EH (cell line): ENCODE results near the gene MEGF9.

Source experiments
- DNase-seq: peaks from one replicate; pipeline ENCODE4 v3.0.0-alpha.2; 2015; ENCODE audit warnings: low read depth

Gene MEGF9

DNA sequence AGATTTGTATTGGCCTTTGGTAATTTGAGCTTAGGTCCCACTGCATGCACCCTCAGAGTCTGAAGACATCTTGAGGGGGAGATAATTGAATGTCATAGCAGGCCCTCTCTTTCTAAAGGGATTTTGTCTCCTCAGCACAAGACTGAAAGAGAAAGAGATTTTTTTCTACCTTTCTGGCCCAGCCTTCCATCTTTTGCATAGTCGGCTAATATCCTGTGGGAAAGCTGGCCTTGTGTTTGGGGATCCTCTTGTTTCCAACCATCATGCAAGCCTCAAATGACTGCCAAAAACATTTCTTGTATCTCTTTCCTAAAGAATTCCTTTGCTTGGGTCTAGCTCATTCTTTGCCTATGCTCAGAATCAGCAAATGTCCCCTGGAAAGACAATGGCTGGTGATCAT lies 92.3 kb downstream of the MEGF9 start:
- DNase-seq = no peak

DNA sequence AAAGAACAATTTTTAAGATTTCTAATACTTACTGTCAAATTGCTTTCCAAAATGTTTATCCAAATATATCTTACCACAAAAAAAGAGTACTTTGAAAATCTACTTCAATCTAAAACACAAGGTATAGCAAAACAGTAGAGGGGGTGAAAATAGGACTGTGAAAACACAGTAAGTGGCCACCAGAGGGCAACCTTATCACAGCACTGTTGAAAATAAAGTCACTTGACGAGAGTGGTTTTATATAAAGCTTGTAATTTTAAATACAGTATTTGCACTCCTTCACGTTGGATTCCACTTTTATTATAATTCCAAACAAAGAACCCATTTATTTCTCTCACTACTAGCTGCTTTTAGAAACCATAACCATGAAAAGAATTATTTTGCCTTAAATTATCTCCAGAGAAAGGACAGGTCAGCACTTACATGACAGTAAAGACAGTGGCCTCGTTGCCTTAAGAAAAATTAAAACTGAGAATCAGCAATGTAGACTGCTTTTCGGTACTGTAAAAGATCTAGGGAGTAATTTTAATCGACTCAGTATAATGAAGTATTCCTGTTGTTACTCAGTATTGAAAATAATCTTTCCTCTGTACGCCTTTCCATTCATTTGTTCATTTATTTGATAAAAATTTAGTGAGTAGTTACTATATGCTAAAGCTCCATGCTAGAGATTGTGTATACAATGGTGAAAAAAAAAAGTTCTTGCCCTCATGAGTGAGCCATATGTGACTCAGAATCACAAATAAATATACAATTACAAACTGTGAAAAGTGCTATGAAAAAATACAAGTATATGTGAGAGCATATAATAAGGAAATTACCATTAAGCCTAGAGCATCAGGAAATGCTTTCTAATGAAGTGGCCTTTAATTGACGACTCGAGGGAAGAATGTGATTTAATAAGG lies 94.3 kb downstream of the MEGF9 start:
- DNase-seq = peak; percentile 70

DNA sequence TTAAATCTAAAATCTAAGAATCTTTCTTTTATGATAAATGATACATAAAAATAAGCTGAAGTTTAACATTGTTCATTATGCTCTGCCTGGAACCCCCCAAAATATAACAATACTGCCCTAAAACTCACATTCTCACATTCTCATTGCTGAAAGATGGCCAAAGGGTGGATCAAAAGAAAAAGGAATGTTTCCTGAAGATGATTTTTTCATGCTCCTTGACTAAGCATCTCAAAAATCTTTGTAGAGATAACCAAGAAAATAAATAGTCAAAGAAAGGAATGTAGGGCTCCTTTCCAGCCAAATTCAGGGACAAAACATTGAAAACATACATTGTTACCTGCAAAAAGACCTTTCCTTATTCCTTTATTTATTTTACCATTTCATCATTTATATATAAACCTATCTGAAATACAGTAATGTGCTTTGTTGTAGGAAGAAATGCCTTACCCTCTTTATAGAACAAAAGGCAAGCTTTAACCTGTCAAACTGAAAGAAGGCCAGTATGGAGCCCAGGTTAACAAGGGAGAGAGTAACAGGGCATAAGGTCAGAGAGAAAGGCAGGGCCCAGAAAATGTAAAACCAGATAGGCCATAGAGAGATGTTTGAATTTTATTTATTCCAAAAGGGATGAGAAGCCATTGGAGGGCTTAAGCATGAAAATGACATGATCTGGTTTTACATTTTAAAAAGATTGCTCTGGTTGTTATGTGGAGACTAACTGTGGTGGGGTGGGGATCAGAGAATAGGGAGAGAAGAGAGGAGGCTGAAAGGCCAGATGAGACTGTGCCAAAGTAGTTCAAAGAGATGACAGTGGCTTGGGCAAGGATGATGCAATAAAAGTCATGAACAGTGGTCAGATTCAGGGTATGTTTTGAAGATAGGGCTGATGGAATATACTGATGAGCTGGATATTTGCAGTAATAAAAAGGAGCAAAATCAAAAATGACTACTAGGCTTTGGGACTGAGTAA lies 97.0 kb downstream of the MEGF9 start:
- DNase-seq = peak; percentile 54

DNA sequence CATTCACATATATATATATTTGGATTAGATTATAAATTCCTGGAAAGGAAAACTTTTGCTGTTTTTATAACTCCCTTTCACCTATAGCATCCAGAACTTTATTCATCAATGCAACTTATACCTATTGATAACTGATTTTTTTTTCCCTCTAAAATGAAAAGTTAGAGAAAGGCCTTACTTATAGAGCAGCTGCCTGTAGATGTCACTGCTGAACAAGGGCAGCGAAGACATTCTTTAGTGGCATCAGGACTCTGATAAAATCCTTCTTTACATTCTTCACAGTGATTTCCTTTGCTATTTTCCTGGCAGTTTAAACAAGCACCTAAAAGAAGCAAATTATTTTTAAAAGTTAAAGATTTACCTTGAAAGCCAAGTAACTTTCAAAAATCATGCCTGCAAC lies 102.1 kb downstream of the MEGF9 start:
- DNase-seq = peak; percentile 19

DNA sequence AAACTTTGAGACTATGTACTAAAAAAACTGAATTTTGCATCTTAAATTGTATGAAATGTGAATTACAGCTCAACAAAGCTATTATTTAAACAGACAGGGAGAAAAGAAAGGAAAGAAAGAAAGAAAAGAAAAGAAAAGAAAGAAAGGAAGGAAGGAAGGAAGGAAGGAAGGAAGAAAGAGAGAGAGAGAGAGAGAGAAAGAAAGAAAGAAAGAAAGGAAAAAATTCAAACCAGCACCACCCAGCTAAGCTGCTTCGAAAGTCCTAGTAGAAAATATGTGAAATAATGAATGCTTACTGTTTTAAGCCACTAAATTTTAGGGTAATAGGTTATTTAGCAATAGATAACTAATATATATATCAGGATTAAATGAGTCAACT lies 102.6 kb downstream of the MEGF9 start:
- DNase-seq = no peak

DNA sequence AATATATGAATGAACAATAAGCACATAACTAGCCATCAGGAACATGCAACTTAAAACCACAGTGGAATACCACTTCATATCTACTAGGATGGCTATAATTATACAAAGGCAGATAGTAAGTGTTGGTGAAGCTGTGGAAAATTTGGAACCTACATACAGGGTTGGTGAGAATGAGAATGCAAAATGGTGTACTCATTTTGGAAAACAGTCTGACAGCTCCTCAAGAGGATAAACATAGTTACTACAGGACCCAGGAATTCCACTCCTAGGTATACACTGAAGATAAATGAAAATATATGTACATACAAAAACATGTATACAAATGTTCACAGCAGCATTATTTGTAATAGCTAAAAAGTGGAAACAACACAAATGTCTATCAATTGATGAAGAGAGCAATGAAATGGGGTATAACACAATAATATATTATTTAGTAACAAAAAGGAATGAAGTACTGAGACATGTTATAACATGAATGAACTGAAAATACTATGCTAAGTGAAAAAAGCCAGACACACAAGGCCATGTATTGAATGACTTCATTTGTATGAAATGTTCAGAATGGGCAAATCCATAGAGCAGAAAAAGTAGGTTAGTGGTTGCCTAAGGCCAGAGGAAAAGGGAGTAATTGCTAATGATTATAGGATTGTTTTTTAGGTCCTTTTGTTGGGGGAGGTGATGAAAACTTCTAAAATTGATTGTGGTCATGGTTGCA lies 103.1 kb downstream of the MEGF9 start:
- DNase-seq = no peak

DNA sequence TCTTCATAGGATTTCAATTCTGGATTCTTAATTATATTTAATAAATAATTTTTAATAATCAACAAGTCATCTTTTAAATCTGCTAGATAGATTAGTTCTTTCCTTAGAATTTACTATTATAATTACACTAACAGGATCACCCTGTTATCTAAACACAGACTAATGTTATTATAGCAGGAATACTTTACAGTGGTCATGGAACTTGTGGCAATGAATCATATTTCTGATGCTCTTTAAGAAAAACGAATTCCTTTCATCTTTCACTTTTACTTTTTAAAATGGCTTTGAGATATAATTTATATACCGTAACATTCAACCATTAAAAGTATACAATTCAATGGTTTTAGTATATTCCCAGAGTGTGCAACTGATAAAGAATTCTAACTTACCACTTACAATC lies 104.6 kb downstream of the MEGF9 start:
- DNase-seq = peak; percentile 29

DNA sequence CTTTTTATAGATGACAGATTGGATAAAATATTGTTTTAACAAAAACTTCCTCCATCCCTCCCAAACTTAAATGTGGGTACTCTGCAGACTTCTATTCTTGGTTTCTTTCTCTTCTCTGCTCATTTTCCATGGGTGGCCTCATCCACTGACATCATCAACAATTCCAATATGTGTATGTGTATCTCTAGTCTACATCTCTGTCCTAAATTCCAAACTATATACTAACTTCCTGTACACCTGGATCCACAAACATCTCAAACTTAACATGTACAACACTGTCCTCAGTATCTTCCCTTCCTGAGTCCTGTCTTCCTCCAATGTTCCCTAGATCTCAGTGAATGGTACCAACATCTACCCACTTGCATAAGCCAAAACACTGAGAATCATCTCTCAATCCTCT lies 105.8 kb downstream of the MEGF9 start:
- peak; percentile 27 for DNase-seq

DNA sequence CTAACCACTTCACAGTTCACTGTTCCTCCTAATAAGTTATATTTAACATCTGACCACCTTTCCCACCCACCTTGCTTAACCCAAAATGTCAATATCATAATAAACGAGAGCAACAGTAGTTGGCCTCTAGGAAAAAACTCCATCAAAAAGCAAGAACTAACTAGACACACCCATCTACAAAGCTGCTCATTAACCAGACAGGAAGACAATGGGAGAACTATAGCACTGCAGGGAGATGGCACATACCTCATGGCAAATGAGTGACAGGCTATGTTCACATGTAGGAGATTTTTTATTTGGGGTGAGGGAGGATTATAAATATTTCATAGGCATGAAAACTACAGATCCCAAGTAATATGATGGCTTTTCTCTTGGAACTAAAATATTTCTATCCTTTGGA lies 110.7 kb downstream of the MEGF9 start:
- no peak for DNase-seq

DNA sequence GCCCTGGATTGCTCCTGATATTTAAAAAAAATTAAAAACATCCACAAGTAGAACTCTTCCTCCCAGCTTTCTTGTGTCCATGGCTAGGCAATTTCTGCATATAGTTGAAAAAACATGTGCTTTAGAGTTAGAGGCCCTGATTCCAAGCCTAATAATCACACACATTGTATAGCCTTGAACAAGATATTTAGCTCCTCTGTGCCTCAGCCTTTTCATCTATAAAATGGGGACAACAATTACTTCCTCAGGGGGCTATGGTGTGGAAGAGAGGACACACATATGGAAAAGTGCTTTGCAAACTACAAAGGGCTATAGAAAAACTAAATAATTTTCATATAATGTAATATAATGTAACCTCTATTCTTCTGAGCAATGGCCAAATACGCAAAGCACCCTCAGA lies 111.3 kb downstream of the MEGF9 start:
- no peak for DNase-seq

DNA sequence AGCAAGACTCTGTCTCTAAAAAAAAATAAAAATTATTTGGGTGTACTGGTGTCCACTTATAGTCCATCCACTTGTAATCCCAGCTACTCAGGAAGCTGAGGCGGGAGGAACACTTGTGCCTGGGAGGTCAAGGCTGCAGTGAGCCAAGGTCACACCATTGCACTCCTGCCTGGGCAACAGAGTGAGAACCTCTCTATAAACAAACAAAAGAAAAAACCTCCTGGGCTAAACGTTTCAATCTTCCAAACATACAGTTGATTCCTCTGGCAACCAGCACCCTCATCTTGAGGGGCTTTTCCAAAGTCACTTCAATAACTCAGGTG lies 120.4 kb downstream of the MEGF9 start:
- DNase-seq = no peak

DNA sequence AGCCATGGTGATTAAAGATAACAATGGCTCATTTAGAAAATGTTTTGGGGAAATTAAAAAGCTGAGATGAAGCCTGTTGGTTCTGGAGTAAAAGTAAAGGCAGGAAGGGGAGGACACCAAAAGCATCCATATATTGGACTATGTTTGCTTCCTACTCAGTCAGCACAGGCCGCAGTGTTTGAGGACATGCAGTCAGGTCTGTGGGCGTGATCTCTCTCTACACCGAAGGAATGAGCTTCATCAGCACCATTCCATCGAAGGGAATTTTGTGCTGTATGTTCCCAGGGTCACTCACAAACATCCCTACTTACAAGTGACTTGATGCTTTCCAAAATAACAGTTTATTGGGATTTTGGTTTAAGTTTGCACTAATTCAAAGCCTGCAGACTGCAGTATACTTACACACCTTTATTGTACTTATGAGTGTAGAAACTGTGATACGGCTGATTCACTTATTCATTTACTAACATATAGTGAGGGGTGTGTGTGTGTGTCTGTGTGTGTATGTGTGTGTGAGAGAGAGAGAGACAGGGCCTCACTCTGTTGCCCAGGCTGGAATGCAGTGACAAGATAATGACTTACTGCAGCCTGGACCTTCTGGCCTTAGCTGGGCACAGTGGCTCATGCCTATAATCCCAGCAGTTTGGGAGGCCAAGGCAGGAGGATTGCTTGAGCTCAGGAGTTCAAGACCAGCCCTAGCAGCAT lies 120.9 kb downstream of the MEGF9 start:
- DNase-seq = no peak

DNA sequence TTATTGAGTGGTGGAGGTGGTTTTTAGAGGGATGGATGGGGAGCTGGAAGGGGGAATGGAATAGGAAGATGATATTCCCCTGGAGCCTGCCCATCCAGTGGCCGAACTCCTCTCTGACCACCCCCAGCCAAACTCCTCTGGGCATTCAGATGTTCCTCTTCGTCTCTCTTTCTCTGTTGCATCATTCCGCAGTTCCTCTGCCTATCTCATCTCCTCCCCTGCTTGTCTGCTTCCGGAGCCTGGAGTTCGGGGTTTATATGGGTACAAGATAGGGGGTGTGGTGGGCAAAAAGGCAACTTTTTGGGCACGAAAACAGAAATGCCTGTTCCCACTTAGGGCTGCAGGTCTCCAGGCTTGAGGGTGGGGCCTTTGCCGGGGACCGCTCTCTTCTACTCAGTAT lies 122.1 kb downstream of the MEGF9 start:
- no peak for DNase-seq

DNA sequence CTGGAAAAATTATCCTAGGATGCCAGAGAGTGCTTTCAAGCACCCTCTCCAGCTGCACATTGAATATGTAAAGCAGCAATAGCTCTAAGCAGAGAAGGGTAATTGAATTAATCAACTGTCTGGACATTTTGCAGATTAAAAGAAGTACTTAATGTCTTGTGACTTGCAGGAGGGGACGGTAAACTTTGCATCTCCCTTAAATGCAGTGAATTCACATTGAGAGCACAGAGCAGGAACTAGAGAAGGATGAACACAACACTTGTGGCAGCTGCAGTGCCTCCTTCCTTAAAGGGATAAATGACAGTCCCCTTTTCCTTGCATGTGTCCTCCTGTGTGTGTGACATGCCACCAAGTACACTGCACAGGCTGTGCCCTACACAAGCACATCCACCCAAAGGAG lies 126.9 kb downstream of the MEGF9 start:
- no peak for DNase-seq

DNA sequence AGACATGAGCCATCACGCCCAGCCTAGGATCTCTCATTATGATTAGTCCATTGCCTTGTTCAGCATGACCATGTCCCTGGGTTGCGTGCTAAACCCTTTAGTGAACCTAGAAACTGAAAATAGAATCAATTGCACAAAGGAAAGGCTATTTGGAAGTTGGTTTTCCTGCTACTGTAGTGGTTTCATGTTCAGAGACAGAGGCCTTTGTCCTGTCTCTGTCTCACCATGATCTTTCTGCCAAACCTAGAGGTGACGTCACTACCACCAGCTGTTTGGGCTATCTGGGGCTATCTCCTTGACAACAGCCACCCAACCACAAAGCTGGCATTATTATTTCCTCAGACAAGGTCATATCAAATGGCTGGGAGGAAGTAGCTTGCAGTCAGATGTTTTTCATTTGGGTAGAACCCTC lies 130.3 kb downstream of the MEGF9 start:
- peak; percentile 89 for DNase-seq

DNA sequence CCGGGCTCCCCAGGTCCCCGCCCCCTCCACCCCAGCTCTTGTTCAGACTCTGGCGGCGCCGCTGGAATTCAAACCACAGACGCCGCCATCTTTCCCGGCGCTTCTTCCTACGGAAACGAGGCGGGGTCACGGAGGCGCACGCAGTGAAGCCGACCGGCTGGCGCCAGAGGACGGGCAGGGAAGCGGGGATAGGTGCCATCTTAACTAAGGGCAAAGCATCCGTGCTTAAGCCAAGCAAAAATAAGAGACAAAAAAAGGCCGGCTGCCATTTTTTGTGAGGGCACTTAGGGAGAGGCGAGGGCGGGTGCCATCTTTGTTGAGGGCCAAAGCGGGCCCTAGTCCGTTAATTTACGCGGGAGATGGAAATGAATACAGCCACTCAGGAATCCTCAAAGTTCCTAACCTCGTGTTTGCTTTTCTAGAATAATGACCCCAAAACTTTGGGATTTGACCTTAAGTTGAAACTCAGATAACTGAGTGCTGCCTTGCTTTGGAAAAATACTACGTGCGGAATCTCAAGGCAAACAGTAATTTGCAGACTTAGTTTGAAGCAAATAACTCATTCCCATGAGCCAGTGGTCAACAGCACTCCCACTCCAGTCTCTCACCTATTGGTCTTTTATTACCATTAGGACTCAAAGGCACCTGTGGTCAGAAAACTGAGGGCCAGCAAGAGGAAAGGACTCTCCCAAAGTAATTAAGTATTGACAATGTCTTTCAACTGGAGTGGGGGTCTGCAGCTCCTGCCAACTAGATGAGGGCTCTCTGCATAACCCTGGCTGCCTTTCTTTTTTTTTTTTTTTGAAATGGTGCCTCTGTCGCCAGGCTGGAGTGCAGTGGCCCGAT lies 134.0 kb downstream of the MEGF9 start, which contains the start of gene CDK5RAP2:
Gene CDK5RAP2 (minus strand): TSS at position 117 of the 846 bp plus-strand sequence. CDS start 189 bp downstream, outside the sequence.
- DNase-seq = peak; percentile 98

DNA sequence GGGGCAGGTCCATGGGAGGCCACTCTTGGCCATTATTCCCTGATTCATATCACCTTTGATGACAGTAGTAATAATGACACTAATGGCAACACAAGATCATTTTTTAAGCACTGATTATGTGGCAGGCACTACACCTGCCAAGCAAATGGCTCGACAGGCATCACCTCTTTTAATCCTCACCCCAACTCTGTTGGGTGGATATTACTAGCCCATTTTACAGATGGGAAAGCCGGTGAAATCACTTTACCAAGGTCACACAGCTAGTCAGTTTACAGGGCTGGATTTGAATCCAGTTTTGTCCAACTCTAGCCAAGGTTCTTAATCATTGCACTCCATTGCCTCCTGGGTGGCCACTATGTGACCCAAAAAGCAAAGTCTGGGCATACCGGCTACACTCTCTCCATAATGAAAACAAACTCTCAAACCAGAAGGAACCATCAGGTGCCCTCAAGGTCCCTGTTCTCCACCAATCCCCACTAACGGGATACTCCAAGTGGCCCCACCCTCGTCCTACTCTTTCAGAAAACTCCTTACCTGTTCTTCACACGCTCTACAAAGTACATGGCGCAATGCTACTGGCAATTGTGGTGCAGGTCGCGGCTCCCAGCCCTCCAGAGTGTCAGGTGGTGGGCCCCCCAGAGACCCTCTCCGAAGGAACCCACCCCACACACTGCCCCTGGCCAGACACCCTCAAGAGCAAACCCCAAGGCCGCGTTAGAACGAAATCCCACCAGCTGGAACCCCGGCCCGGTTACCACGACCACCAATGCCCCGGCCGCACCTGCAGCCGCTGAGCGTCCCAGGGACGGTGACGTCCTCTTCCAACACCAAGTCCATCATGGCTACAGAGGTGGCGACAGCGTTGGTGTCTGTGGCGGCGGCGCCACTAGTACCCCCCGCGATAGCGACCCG lies 134.9 kb downstream of the MEGF9 start:
- peak; percentile 8 for DNase-seq

DNA sequence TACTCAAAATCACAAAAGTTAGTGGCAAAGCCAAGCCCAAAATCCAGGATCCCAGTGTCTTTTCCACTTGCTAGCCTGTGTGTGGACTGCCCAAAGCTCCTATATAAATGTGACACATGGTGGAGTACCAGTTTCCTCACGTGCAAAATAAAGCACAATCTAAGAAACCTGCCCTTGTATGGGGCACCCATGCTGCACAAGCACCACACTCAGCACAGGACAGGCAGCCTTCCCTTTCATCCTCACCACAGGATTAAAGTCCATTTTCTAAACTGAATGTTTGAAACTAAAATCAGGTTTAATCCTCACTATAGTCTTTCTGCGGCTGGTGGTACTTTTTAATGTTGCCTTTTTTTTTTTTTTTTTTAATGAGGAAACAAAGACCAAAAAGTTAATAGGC lies 139.8 kb downstream of the MEGF9 start:
- no peak for DNase-seq

DNA sequence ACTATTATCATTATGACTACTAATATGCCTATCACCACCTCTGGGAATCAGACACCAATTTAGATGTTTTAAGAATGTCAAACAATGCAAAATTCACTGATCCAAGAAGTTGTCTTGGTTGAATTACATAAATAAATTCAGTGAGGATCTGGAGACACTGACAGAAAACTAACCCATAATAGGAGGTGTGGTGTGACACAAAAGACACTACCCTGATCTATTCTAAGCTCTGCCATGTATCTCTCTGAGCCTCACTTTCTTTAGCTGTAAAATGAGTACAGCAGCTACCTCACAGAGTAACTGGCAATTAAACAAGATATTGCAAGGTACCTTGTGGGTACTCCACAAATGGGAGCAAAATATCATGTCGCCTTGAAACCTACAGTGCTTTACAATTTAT lies 141.8 kb downstream of the MEGF9 start:
- DNase-seq = no peak
